Thoracic aorta (tissue), 2 donors: Measurements from ENCODE around the gene VASH2. TPM values are rescaled to one million over a fixed set of nuclear protein-coding genes. Genes with fewer than 3 reads are reported as not detected.
"Not testable (repeated sequence)": the region's sequence is repeated elsewhere in the genome, so short reads cannot be mapped to it uniquely, and the experiment has no call there.

Experiments
- ATAC-seq: fragments of 150-250 bp; one replicate; pipeline ENCODE4 v1.8.0; 2017; ENCODE audit warnings: low read depth; ENCODE audit not compliant: insufficient number of reproducible peaks, low FRiP score
- DNase-seq: peaks from one replicate; pipeline ENCODE4 v3.0.0-alpha.2; 2020; ENCODE audit warnings: low spot score
- H3K27ac ChIP-seq, 2 donors: fragments of 200-600 bp; sonication (generic); 1 replicate in 1 of 2; 2 replicates in 1 of 2; pipeline ENCODE4 v1.5.1; 2016; ENCODE audit warnings: mild to moderate bottlenecking in 2 of 2, moderate library complexity in 2 of 2
- H3K27me3 ChIP-seq: fragments of 200-600 bp; sonication (generic); replicated peaks from 2 replicates; pipeline ENCODE4 v1.6.0; 2016; ENCODE audit warnings: mild to moderate bottlenecking; ENCODE audit not compliant: insufficient read depth
- H3K36me3 ChIP-seq: fragments of 200-600 bp; sonication (generic); one replicate; pipeline ENCODE4 v1.5.1; 2016
- H3K4me1 ChIP-seq, 2 donors: fragments of 200-600 bp; sonication (generic); 1 replicate in 1 of 2; 2 replicates in 1 of 2; pipeline versions ENCODE4 v1.5.1 to v1.6.0; 2016; ENCODE audit warnings: low read depth in 2 of 2, mild to moderate bottlenecking in 1 of 2; ENCODE audit not compliant: control insufficient read depth in 1 of 2
- H3K4me3 ChIP-seq: fragments of 200-600 bp; sonication (generic); 2 replicates; pipeline ENCODE4 v1.5.1; 2016; ENCODE audit warnings: mild to moderate bottlenecking
- H3K9me3 ChIP-seq: fragments of 200-600 bp; sonication (generic); 2 replicates; pipeline ENCODE4 v1.5.1; 2016
- CTCF ChIP-seq: fragments of 200-600 bp; sonication (generic); IDR thresholded peaks from one replicate; pipeline ENCODE4 v1.5.1; 2019; ENCODE audit warnings: antibody characterized with exemption
- total RNA-seq, 2 donors: library from RNA; depleted of rRNA; stranded (reverse); fragments of >200 nt; gene quantifications; one replicate each; pipeline versions ENCODE4 v1.1.0 to v1.2.3, GENCODE V29; 2016

The VASH2 gene
- total RNA-seq, 2 donors from 2014 or later = 0.14 to 0.42 TPM

GRCh38 chr1:212964102-212964501 is 13.8 kb downstream of the VASH2 start:
- H3K27me3 ChIP-seq = no peaks in the 10 kb centered on the region
- H3K27ac ChIP-seq = no peak overlapping the region
- TF ChIP-seq CTCF = no peak
- no peaks in the 10 kb centered on the region for H3K4me1 ChIP-seq
- ATAC-seq (no peak), DNase-seq (no peak)
- no peaks in the 10 kb centered on the region for H3K36me3 ChIP-seq
- no peaks in the 10 kb centered on the region for H3K9me3 ChIP-seq
- no peak overlapping the region for H3K4me3 ChIP-seq

DNA sequence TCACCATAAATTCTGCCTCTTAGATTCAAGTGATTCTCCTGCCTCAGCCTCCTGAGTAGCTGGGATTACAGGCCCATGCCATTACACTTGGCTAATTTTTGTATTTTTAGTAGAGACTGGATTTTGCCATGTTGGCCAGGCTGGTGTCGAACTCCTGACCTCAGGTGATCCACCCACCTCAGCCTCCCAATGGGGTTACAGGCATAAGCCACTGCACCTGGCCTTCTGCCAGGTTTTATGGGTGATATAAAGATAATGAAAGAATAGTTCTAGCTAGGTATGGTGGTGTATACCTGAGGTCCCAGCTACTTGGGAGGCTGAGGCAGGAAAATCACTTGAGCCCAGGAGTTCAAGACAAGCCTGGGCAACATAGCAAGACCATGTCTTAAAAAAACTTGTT is 14.7 kb downstream of the VASH2 start:
- not testable (repeated sequence) for H3K4me3 ChIP-seq, H3K27me3 ChIP-seq, DNase-seq, H3K27ac ChIP-seq, ATAC-seq, H3K4me1 ChIP-seq, H3K9me3 ChIP-seq, H3K36me3 ChIP-seq

GRCh38 chr1:212966616-212967015 is 16.3 kb downstream of the VASH2 start:
- Histone ChIP-seq H3K27ac (no peak overlapping the region), H3K36me3 (no peaks in the 10 kb centered on the region), H3K9me3 (no peaks in the 10 kb centered on the region), H3K4me1 (no peaks in the 10 kb centered on the region), H3K27me3 (no peaks in the 10 kb centered on the region), H3K4me3 (no peak overlapping the region)
- ATAC-seq (no peak), DNase-seq (no peak)
- TF ChIP-seq CTCF = no peak

GRCh38 chr1:212967801-212968200 is 17.5 kb downstream of the VASH2 start:
- H3K9me3 ChIP-seq = no peaks in the 10 kb centered on the region
- TF ChIP-seq CTCF = peak; percentile 22
- H3K36me3 ChIP-seq = no peaks in the 10 kb centered on the region
- no peaks in the 10 kb centered on the region for H3K27me3 ChIP-seq
- H3K27ac ChIP-seq = no peak overlapping the region
- no peak overlapping the region for H3K4me3 ChIP-seq
- DNase-seq (no peak), ATAC-seq (no peak)
- H3K4me1 ChIP-seq = no peaks in the 10 kb centered on the region

- Histone ChIP-seq H3K27me3 (no peaks in the 10 kb centered on the region), H3K4me1 (no peaks in the 10 kb centered on the region), H3K4me3 (no peak overlapping the region), H3K9me3 (no peaks in the 10 kb centered on the region), H3K27ac (no peak overlapping the region), H3K36me3 (no peaks in the 10 kb centered on the region)
- DNase-seq (no peak), ATAC-seq (no peak)
- TF ChIP-seq CTCF = no peak
Measured at GRCh38 chr1:212968368-212968863, 18.1 kb downstream of the VASH2 start.

GRCh38 chr1:212970085-212970484 is 19.7 kb downstream of the VASH2 start:
- no peak overlapping the region for H3K27ac ChIP-seq
- H3K4me1 ChIP-seq = no peaks in the 10 kb centered on the region
- H3K27me3 ChIP-seq = no peaks in the 10 kb centered on the region
- H3K9me3 ChIP-seq = no peaks in the 10 kb centered on the region
- TF ChIP-seq CTCF = no peak
- H3K36me3 ChIP-seq = no peaks in the 10 kb centered on the region
- DNase-seq (no peak), ATAC-seq (no peak)
- H3K4me3 ChIP-seq = no peak overlapping the region
